ENCODE results near the gene WEE1. TPM values are rescaled to one million over a fixed set of nuclear protein-coding genes. Genes with fewer than 3 reads are reported as not detected.
"Not testable (repeated sequence)": the region's sequence is repeated elsewhere in the genome, so short reads cannot be mapped to it uniquely, and the experiment has no call there.

Gene WEE1
- total RNA-seq, 1 donor from 2014 or later: 19.1 TPM

- DNase-seq (ENCODE audit: low read depth, low spot score): no peak
Measured at GRCh38 chr11:9596926-9597464, 23.5 kb downstream of the WEE1 start.

- DNase-seq (ENCODE audit: low read depth, low spot score): no peak
Measured at GRCh38 chr11:9600166-9600565, 26.7 kb downstream of the WEE1 start.

GRCh38 chr11:9600644-9601036, 27.2 kb downstream of the WEE1 start:
- DNase-seq (ENCODE audit: low read depth, low spot score): no peak

- DNase-seq (ENCODE audit: low read depth, low spot score): no peak
Measured at GRCh38 chr11:9601037-9601875, 27.8 kb downstream of the WEE1 start.

GRCh38 chr11:9601876-9602199, 28.4 kb downstream of the WEE1 start:
- no peak for DNase-seq (ENCODE audit: low read depth, low spot score)

GRCh38 chr11:9603214-9603613, 29.7 kb downstream of the WEE1 start:
- DNase-seq (ENCODE audit: low read depth, low spot score): not testable (repeated sequence)

- no peak for DNase-seq (ENCODE audit: low read depth, low spot score)
Measured at GRCh38 chr11:9604134-9604533, 30.7 kb downstream of the WEE1 start.

GRCh38 chr11:9605742-9606141, 32.3 kb downstream of the WEE1 start:
- no peak for DNase-seq (ENCODE audit: low read depth, low spot score)

GRCh38 chr11:9606809-9607510, 33.5 kb downstream of the WEE1 start:
- no peak for DNase-seq (ENCODE audit: low read depth, low spot score)

- DNase-seq (ENCODE audit: low read depth, low spot score): no peak
Measured at GRCh38 chr11:9607511-9607899, 34.0 kb downstream of the WEE1 start.

GRCh38 chr11:9609002-9609759, 35.7 kb downstream of the WEE1 start:
- no peak for DNase-seq (ENCODE audit: low read depth, low spot score)

- DNase-seq (ENCODE audit: low read depth, low spot score): no peak
Measured at GRCh38 chr11:9609841-9610240, 36.4 kb downstream of the WEE1 start.

- peak; percentile 95 for DNase-seq (ENCODE audit: low read depth, low spot score)
Measured at GRCh38 chr11:9613118-9613829, 39.8 kb downstream of the WEE1 start.

GRCh38 chr11:9613830-9614762, 40.6 kb downstream of the WEE1 start:
- DNase-seq (ENCODE audit: low read depth, low spot score): peak; percentile 65

GRCh38 chr11:9615031-9615451, 41.6 kb downstream of the WEE1 start:
- DNase-seq (ENCODE audit: low read depth, low spot score): no peak

- DNase-seq (ENCODE audit: low read depth, low spot score): no peak
Measured at GRCh38 chr11:9616042-9616675, 42.7 kb downstream of the WEE1 start.

GRCh38 chr11:9616858-9617257, 43.4 kb downstream of the WEE1 start:
- DNase-seq (ENCODE audit: low read depth, low spot score): no peak

- DNase-seq (ENCODE audit: low read depth, low spot score): no peak
Measured at GRCh38 chr11:9617940-9618339, 44.5 kb downstream of the WEE1 start.

GRCh38 chr11:9619004-9619403, 45.5 kb downstream of the WEE1 start:
- no peak for DNase-seq (ENCODE audit: low read depth, low spot score)

GRCh38 chr11:9619971-9620370, 46.5 kb downstream of the WEE1 start:
- no peak for DNase-seq (ENCODE audit: low read depth, low spot score)

All from pulmonary artery endothelial cell (primary cell).